ENCODE results near the gene GPC5.

GPC5 gene

DNA sequence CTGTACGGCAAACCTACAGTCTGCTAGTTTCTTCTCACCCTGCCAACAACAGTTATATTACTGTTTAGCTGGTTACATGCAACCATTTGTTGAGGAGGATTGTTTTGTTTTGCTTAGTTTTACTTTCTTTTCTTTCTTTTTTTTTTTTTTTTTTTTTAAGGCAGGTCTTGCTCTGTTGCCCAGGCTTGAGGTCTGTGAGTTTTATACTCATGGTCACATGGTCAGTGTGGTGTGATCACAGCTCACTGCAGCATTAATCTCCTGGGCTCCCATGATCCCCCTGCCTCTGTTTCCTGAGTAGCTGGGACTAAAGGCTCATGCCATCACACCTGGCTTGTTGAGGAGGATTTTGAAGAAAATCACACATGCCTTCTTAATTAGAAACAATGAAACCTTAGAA, 505.6 kb downstream of the GPC5 start:
- no peak for DNase-seq

DNA sequence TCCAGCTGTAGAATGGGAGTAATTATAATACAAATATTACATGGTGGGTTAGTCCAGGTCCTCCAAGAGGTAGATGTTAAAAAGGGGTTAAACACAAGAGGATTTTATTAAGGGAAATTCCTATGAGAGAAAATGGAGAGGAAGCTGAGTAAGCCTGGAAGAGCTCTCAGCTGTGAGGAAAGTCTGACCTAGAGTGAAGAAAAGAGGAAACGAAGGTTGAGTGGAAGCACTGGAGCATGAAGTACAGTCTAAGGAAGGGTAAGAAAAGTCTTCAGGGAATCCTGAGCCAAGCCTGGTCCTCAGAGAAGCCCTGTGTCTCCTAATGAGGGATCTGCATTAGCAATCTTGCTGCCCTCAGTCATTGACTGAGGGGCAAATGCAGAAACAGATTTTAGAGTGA, 506.2 kb downstream of the GPC5 start:
- DNase-seq = no peak

DNA sequence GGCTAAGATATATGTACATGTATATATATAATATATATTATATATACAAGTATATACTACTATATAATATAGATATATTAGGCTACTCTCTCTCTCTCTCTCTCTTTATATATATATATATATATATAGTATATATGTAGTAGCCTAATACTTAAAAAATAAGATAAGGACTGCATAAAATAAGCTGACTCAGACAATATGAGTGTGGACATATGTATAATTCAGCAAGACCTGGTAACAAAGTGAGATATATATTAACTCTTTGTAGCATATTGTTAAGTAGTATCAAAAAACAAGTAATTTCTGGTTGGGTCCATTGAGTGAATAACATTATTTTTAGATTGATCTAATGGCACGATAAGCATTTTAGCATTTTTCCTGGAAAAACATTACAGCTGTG, 509.0 kb downstream of the GPC5 start:
- DNase-seq = no peak

DNA sequence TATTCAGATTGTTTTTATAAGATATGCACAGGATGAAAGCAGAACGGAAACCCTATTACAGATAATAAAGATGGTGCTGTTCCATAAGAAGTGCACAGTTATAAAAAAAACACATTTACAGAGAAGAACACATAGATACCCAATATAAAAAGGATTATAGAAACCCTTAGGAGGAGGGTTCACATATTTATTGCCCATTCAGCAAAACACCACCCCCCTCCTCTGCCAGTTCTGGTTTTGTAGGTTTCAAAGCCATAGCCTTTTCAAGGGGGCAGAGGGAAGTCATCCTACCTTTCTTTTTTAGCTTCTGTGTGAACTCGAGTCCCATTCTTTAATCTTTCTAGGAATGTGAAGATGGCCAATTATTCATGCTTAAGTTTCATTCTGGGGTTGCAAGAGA, 511.2 kb downstream of the GPC5 start:
- no peak for DNase-seq

DNA sequence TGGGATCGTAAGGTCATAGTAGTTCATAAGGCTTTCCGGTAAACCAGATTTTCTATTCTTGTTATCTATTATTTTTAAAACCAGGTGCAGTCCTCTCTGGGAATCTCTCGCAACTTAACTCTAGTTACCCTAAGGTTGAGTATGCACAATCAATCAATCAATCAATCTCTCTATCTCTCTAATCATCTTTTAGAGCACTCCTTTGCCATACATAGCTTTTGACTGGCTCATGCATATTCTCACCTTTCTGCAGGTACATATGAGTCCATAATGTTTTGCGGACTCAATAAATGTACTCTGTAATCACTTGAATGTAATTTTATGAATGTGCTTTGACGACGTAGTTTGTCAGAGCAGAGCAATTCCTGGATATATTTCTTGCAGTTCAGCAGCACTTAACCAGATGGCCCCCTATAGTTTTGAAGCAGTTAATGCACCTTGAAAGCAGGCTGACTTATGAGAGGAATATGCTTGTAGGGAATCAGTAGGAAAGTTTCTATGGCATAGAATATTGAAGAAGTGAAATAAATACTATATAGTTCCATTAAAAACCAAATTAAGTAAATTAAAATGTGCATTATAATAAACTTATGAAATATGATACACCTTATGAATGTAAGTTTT, 524.7 kb downstream of the GPC5 start:
- DNase-seq = no peak

DNA sequence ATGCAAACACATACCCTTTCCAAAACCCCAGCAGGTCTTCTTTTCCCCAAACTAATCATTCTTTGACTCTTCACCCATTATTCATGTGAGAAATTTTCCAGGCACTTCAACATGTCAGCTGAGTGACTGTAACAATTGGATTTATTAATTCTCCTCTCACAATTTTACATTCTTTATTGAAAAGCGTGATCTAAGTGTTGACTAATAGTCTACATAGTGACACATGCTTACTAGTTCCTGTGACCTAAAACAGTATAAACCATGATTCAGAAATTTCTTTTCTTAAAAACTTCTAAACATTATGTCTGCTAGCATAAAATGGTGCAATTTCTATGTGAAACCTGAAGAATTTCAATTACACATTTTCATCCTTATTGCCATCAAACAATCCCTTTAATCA, 532.3 kb downstream of the GPC5 start:
- no peak for DNase-seq

DNA sequence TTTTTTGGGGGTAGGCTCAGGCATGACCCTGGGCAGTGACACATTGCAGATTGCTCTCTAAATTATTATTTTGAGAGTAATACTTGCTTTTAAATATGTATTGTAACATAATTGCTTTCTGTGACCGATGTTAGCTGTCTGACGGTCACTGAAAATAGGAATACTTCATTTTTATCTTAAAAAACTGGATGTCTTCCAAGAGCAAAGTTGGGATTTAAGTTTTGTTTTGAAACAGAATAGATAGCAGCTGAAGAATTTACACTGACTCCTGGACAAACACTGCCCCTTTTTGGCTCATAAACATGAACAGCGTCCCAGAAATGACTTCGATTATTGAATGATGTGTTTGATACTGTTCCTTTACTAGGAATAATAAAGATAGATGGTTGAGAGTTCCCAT, 535.9 kb downstream of the GPC5 start:
- no peak for DNase-seq

DNA sequence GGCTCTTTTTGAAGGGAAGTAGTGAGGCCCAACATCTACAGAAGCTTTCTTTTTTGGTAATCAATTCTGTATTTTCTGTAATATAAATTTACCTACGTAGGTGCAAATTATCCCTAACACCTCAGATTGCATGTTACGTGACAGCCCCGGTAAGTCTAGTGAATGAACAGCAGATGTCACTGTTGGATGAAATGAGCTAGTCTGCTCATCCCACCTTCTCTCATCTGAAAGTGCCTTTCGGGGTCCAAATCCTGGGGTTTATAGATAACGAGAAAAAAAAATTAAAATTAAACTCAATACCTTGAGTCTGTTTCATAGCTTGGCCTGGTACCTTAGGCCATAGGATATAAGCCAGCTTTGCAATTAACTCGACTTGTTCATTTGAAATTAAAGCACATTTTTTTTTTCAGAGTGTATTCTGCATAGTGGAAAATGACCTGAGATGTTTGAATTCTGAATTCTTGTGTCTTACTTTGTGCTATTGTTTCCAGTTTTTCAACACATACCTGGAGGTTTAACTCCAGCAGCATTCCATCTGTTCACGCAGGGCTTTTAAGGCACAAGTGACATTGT, 548.2 kb downstream of the GPC5 start:
- no peak for DNase-seq

DNA sequence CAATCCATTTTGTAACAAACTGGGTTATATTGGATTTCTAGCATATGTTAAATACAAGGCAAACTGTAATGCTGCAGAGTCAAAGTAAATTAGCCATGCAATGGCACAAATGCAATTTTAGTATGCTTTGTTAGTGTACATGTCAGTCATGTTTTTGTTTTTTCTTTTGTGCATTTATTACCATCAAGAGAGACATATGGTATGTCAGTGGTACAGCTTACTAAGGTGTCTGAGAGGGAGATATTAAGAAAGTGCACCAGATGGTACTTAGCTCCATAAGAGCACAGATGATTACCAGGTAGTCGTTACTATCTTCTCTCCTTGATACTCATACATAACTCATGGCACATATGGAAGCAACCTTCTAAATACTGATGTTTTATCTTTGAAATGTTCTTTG, 550.3 kb downstream of the GPC5 start:
- DNase-seq = no peak

DNA sequence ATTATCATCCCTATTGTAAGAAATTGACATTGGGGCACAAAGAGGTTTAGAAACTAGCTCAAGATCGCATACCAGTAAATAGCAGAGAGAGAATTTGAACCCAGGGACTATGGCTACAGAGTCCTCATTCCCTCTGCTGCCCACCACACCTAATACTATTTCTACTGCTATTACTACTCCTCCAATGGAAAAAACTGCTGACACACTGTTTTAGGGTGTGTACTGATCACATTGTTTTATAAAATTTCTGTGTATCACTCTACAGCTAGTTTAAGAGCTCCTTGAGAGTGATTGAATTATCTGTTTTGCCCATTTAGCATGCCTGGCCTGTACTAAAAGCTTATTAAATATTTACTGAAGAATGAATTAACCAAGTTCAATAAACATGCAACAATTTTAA, 552.4 kb downstream of the GPC5 start:
- DNase-seq = no peak

DNA sequence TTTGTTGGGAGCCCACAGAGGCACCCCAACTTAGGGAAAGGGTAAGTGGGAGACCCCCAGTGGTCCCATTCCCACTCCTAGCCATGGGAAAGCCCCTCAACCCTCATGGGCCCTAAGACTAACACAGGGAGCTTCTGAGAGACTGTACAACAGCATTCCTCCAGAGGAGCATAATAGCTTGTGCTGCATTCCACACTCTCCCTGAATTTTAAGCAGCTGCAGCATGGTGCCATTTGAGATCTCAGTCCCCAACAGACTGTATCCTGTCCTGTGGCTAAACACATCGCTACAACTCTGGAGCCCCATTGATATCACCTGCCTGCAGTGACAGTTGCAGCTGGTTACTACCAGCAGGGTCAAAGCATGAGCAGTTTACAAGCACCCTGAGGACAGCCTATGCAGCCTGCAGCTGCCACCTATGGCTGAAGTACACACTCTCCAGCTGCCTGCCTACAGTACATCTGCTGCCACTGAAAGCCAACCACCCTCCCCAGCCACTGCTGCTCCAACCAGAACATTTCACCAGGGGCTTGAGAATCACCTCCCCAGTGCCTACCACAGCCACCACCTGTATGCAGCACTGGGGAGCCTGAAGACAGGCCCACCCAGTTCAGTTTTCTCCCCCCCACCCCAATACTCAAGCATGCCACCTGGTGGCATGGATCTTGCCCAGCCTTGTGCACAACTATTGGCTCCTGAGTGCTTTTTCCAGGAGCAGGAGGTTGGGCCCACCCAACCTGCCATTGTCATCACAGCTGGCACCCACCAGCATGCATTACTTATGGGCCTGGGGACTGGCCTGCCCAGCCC, 557.3 kb downstream of the GPC5 start:
- no peak for DNase-seq

DNA sequence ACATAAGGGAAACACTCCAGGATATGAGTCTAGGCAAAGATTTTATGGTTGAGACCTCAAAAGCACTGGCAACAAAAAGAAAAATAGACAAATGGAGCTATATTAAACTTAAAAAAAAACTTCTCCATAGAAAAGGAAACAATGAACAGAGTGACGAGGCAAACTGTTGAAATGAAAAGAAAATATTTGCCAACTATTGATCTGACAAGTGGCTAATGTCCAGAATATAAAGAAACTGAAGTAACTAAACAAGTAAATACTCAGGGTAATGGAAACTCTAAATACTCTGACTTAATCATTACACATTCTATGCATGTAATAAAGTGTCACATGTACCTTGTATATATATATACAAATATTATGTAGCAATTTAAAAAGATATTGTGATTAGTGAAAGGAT, 562.5 kb downstream of the GPC5 start:
- no peak for DNase-seq

DNA sequence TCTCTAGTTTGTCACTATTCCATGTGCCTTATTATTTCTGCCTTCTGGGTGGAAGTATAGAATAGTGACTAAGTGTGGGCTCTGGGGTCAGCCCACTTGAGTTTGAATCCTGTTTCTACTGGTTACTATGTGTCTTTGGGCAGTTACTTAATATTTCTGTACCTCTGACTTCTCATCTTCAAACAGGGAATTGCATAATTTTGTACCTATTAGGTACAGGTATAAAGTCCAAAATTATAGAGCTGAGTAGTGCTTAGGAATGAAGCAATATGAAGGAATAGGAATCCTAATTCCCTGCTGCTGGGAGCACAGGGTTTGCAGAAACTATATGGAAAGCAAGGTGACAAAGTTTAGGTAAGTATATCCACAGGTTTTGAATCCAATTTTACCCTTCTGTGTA, 564.5 kb downstream of the GPC5 start:
- DNase-seq = no peak

DNA sequence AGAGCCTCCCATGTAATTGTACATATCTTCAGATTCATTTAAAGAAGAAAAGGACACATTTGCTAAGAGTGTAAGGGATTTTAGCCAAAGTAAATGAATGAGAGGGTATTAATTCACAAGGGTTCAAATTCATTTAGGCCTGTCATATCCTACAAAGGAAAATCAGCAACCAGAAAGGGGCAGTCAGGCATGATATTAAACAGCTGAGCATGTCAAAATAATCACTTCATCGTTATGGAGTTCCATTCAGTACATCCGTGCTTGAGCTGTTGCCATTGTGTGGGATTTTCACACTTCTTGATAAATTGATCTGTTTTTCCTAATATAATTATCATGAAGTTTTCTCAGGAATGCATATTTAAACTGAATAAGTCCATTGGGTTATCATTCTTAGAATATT, 567.1 kb downstream of the GPC5 start:
- no peak for DNase-seq

DNA sequence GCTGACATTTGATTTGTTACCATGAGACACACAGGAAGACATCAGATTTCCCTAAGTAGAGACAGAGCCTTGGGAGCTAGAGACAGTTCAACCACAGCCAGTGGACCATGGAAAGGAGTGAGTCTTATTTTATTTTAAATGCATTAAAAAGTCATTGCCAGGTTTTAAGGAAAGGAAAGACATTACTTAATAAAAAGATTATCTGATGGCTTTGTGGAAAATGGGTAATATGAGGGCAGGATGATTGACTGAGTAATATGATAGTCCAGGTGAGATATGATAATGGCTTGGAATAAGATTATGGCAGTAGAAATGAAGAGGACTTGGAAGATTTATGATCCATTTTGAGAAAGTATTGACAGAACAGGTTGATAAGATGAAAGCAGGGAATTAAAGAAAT, 580.1 kb downstream of the GPC5 start:
- DNase-seq = no peak

DNA sequence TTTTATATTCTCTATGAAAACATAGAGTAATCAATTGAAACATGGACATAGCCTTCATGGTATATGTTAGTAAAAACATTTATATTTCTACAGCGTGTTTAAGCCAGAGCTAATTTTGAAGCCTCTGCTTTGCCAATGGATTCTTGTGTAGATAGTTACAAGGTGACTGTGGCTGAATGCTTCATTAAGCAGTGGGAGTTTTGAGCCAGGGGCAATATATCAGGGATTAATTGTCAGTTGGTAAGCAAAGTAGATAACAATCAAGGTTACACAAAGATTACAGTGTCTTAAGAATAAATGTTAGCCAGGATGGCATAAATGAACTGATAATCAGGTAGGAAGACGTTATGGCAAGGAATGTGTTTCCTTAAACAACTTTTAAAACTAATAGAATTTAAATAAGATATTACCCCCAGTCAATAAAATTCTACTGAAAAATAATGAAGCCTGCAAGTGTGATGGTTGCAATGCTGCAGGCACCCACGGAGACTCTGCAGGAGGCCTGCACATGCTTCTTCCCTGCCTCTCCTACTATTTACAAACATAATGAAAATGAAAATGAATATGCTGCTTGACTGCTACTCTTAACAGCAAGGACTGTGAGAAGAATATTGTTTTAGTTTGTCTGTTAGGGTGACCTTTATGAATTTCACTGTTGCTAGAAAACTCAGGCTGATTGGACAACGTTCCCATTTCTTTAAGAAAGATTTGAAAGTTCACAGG, 588.5 kb downstream of the GPC5 start:
- DNase-seq = no peak

DNA sequence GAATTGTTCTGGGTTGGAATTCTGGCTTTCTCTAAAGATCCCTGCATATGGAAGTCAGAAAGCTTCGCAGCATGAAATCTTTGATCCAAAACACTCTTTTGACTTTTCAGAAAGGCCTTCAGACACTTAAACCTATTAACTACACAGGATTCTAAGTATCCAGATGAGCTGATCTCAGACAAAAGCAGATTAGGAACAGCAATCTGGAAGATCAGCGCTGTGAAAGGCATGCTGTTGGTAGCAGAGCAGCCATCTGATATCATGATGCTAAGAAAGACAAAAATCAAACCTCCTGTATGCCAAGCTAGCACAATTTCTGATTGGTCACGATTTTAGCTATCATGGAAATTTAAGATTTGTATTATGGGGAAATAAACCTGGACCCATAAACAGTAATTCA, 589.9 kb downstream of the GPC5 start:
- DNase-seq = no peak

DNA sequence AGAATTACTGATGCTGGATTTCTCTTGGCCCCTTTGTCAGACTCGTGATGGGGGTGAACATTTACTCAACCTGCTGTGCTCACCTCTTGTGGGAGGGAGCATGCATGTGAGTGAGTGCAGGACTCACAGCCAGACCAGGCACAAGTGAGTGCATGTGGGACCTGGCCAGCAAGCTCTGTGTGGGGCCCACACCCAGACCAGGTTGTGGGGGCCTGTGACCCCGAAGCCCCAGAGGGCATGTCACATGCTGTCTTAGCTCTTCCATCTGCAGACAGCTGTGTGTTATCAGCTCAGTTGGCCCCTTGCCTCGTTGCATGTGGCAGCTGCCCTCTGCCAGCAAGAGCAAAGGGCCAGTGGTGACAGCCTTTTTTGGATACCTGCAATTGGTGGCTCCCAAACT, 614.4 kb downstream of the GPC5 start:
- no peak for DNase-seq

DNA sequence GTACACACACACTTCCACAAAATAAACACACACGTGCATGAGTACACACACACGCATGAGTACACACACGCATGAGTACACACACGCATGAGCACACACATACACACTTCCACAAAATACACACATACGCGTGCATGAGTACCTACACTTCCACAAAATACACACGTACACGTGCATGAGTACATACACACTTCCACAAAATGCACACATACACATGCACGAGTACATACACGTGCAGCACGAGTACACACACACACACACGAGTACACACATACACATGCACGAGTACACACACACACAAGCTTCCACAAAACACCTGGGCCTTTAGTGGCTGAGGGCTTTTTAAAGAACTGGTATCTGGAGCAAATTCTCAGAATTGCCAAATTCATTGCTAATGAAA, 619.3 kb downstream of the GPC5 start:
- DNase-seq = no peak

DNA sequence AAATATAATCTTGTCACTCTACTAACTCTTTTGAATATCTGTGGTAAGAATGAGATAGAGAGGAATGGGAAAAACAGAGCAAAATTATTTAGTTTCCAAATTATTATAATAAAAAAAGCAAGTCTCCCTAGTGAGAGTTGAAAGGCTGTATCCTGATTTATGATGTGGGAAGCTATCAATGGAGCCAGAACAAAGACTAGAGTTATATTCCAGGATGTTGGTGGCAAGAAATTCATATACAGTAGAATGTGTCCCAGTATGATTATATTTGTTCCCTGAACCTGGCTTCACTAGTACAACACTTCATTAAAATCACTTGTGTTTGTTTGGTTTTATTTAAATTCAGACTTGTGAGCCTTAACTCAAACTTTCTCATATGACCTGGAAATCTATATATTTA, 630.3 kb downstream of the GPC5 start:
- DNase-seq = no peak

DNA sequence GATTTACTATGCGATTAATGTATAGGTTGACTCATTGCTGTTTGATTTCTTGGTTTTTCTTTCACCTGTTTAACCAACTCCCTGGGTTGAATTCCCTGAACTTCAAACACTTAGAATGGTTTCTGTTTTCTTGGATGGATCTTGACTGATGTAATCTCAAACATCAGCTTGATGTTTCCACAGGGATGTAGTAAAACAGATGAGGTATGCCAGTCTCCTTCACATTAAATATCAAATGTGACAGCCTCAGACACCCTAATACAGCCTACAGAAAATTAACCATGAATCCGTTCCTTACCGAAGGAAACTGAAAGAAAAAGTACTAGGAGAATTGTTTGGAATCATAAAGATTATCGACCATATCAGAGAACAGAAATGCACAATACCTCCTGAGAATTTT, 631.2 kb downstream of the GPC5 start:
- no peak for DNase-seq

DNA sequence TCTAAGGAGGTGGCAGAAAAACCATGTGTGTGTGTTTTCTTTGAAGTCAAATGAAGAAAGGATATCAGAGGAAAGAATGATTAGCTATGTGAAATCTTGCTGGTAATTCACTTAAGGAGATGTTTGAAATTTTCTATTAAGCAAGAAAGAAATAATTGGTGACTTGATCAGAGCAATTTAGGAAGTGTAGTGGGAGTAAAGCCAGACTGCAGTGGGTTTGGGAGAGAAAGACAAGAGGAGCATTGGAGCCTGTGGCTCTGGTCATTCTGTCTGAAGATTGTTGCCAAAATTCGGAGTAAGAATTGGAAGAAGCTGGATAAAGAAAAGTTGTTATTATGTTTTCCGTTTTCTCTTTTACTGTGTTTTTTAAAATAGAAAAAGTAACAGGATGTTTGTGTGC, 640.5 kb downstream of the GPC5 start:
- DNase-seq = no peak

DNA sequence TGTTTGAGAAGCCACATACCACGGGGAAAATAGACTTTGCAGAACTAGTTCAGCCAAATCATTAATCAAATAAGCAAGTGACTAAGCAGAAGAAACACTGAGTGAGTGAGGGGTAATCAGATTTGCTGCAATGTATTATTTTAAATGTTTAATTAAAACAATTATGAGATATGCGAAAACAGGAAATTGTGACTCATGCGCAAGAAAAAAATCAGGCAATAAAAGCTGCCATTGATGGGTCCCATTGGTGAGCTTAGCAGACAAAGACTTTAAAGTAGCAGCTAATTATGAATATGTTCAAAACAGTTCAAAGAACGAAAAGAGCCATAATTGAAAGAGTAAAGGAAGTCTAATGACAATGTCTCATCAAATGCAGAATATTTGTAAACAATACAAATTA, 644.1 kb downstream of the GPC5 start:
- DNase-seq = no peak

DNA sequence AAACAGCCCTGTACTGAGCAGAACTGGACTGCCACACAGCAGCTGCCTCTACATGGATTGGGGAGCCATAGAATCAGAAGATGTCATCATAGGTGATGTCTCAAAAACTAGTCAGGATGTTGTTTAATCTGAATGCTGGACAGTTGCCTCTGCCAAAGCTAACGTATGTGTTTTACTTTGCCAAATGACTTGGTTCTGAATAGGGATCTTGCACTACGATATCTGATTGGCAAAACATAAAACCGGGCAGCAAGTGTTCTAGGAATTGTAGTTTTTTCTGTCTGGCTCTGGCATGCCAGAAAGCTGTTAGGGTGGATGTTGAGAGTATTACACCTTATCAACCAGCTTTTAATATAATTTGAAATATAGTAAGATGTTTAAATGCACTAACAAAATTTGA, 645.9 kb downstream of the GPC5 start:
- no peak for DNase-seq

Data from activated effector memory CD4-positive, alpha-beta T cell treated with anti-CD3 and anti-CD28 coated beads, Interleukin-2, amount 50 U/mL, for 16 hours (primary cell).